Measurements from ENCODE around the gene HEMK1. TPM values are rescaled to one million over a fixed set of nuclear protein-coding genes. Genes with fewer than 3 reads are reported as not detected.

HEMK1 gene
- total and polyA plus RNA-seq, 4 donors = 11.0 to 21.3 (median 15.1) TPM

- ATAC-seq (ENCODE audit: low FRiP score) (no peak), DNase-seq (no peak)
- Histone ChIP-seq H3K4me3 (ENCODE audit: low read length in 2 of 2) (no peak overlapping the region), H3K27ac (ENCODE audit: low read depth in 1 of 2, low read length in 2 of 2) (no peak overlapping the region), H3K36me3 (ENCODE audit: control insufficient read depth in 1 of 2, insufficient read depth in 2 of 2, low read length in 1 of 2) (no peaks in the 10 kb centered on the region), H3K4me1 (ENCODE audit: control insufficient read depth in 1 of 2, insufficient read depth in 2 of 2, low read length in 2 of 2) (no peaks in the 10 kb centered on the region), H3K27me3 (ENCODE audit: control insufficient read depth in 1 of 2, insufficient read depth in 2 of 2, low read length in 1 of 2) (no peaks in the 10 kb centered on the region), H3K9me3 (ENCODE audit: control insufficient read depth, low read length) (no peaks in the 10 kb centered on the region)
- intact Hi-C loops (cut with DNase I) = no loop called here
- 64 to 69% methylated on average over 7 of the region's 7 CpGs for WGBS, 2 donors
Observed at GRCh38 chr3:50551681-50552435, 17.5 kb upstream of the HEMK1 start.

- DNase-seq (no peak), ATAC-seq (ENCODE audit: low FRiP score) (no peak)
- no peaks in the 10 kb centered on the region for H3K4me1 ChIP-seq (ENCODE audit: control insufficient read depth in 1 of 2, insufficient read depth in 2 of 2, low read length in 2 of 2)
- H3K27ac ChIP-seq (ENCODE audit: low read depth in 1 of 2, low read length in 2 of 2) = no peak overlapping the region
- H3K9me3 ChIP-seq (ENCODE audit: control insufficient read depth, low read length) = no peaks in the 10 kb centered on the region
- no peak overlapping the region for H3K4me3 ChIP-seq (ENCODE audit: low read length in 2 of 2)
- no peaks in the 10 kb centered on the region for H3K36me3 ChIP-seq (ENCODE audit: control insufficient read depth in 1 of 2, insufficient read depth in 2 of 2, low read length in 1 of 2)
- intact Hi-C loops (cut with DNase I) = no loop called here
- no peaks in the 10 kb centered on the region for H3K27me3 ChIP-seq (ENCODE audit: control insufficient read depth in 1 of 2, insufficient read depth in 2 of 2, low read length in 1 of 2)
- WGBS, 2 donors = 81 to 88% methylated on average over 9 of the region's 9 CpGs
Observed at GRCh38 chr3:50552598-50552997, 16.7 kb upstream of the HEMK1 start.

- Histone ChIP-seq H3K9me3 (ENCODE audit: control insufficient read depth, low read length) (no peaks in the 10 kb centered on the region), H3K27me3 (ENCODE audit: control insufficient read depth in 1 of 2, insufficient read depth in 2 of 2, low read length in 1 of 2) (no peaks in the 10 kb centered on the region), H3K4me1 (ENCODE audit: control insufficient read depth in 1 of 2, insufficient read depth in 2 of 2, low read length in 2 of 2) (no peaks in the 10 kb centered on the region), H3K36me3 (ENCODE audit: control insufficient read depth in 1 of 2, insufficient read depth in 2 of 2, low read length in 1 of 2) (no peaks in the 10 kb centered on the region), H3K4me3 (ENCODE audit: low read length in 2 of 2) (no peak overlapping the region), H3K27ac (ENCODE audit: low read depth in 1 of 2, low read length in 2 of 2) (no peak overlapping the region)
- DNase-seq = no peak
- WGBS, 2 donors = 77 to 83% methylated on average over 5 of the region's 5 CpGs
- no peak for ATAC-seq (ENCODE audit: low FRiP score)
- intact Hi-C loops (cut with DNase I) = no loop called here
Observed at GRCh38 chr3:50554553-50554952, 14.8 kb upstream of the HEMK1 start.

- ATAC-seq (ENCODE audit: low FRiP score) = no peak
- WGBS, 2 donors = 66 to 67% methylated on average over 8 of the region's 8 CpGs
- intact Hi-C loops (cut with DNase I) = no loop called here
Observed at GRCh38 chr3:50557106-50557505, 12.2 kb upstream of the HEMK1 start.

GRCh38 chr3:50557915-50558314 lies 11.4 kb upstream of the HEMK1 start:
- Histone ChIP-seq H3K27me3 (ENCODE audit: control insufficient read depth in 1 of 2, insufficient read depth in 2 of 2, low read length in 1 of 2) (no peaks in the 10 kb centered on the region), H3K4me1 (ENCODE audit: control insufficient read depth in 1 of 2, insufficient read depth in 2 of 2, low read length in 2 of 2) (no peaks in the 10 kb centered on the region), H3K36me3 (ENCODE audit: control insufficient read depth in 1 of 2, insufficient read depth in 2 of 2, low read length in 1 of 2) (no peaks in the 10 kb centered on the region), H3K27ac (ENCODE audit: low read depth in 1 of 2, low read length in 2 of 2) (no peak overlapping the region), H3K9me3 (ENCODE audit: control insufficient read depth, low read length) (no peaks in the 10 kb centered on the region), H3K4me3 (ENCODE audit: low read length in 2 of 2) (no peak overlapping the region)
- 42 to 46% methylated on average over 7 of the region's 7 CpGs for WGBS, 2 donors
- DNase-seq (no peak), ATAC-seq (ENCODE audit: low FRiP score) (no peak)
- intact Hi-C loops (cut with DNase I) = no loop called here

More at GRCh38 chr3:50557106-50557505, 12.2 kb upstream of the HEMK1 start:
- Histone ChIP-seq H3K4me3 (ENCODE audit: low read length in 2 of 2) (no peak overlapping the region), H3K9me3 (ENCODE audit: control insufficient read depth, low read length) (no peaks in the 10 kb centered on the region), H3K4me1 (ENCODE audit: control insufficient read depth in 1 of 2, insufficient read depth in 2 of 2, low read length in 2 of 2) (no peaks in the 10 kb centered on the region), H3K27ac (ENCODE audit: low read depth in 1 of 2, low read length in 2 of 2) (no peak overlapping the region), H3K27me3 (ENCODE audit: control insufficient read depth in 1 of 2, insufficient read depth in 2 of 2, low read length in 1 of 2) (no peaks in the 10 kb centered on the region), H3K36me3 (ENCODE audit: control insufficient read depth in 1 of 2, insufficient read depth in 2 of 2, low read length in 1 of 2) (no peaks in the 10 kb centered on the region)
- DNase-seq = no peak

- Histone ChIP-seq H3K4me1 (ENCODE audit: control insufficient read depth in 1 of 2, insufficient read depth in 2 of 2, low read length in 2 of 2) (no peaks in the 10 kb centered on the region), H3K27me3 (ENCODE audit: control insufficient read depth in 1 of 2, insufficient read depth in 2 of 2, low read length in 1 of 2) (no peaks in the 10 kb centered on the region), H3K9me3 (ENCODE audit: control insufficient read depth, low read length) (no peaks in the 10 kb centered on the region), H3K4me3 (ENCODE audit: low read length in 2 of 2) (no peak overlapping the region), H3K27ac (ENCODE audit: low read depth in 1 of 2, low read length in 2 of 2) (no peak overlapping the region), H3K36me3 (ENCODE audit: control insufficient read depth in 1 of 2, insufficient read depth in 2 of 2, low read length in 1 of 2) (no peaks in the 10 kb centered on the region)
- intact Hi-C loops (cut with DNase I) = no loop called here
- DNase-seq (no peak), ATAC-seq (ENCODE audit: low FRiP score) (no peak)
Observed at GRCh38 chr3:50559702-50560101, 9.6 kb upstream of the HEMK1 start.

- 80 to 91% methylated on average over 2 of the region's 2 CpGs for WGBS, 2 donors
- DNase-seq (no peak), ATAC-seq (ENCODE audit: low FRiP score) (no peak)
- Histone ChIP-seq H3K4me3 (ENCODE audit: low read length in 2 of 2) (no peak overlapping the region), H3K4me1 (ENCODE audit: control insufficient read depth in 1 of 2, insufficient read depth in 2 of 2, low read length in 2 of 2) (no peaks in the 10 kb centered on the region), H3K9me3 (ENCODE audit: control insufficient read depth, low read length) (no peaks in the 10 kb centered on the region), H3K36me3 (ENCODE audit: control insufficient read depth in 1 of 2, insufficient read depth in 2 of 2, low read length in 1 of 2) (no peaks in the 10 kb centered on the region), H3K27ac (ENCODE audit: low read depth in 1 of 2, low read length in 2 of 2) (no peak overlapping the region), H3K27me3 (ENCODE audit: control insufficient read depth in 1 of 2, insufficient read depth in 2 of 2, low read length in 1 of 2) (no peaks in the 10 kb centered on the region)
- intact Hi-C loops (cut with DNase I) = no loop called here
Observed at GRCh38 chr3:50562861-50563260, 6.5 kb upstream of the HEMK1 start.

- Histone ChIP-seq H3K27ac (ENCODE audit: low read depth in 1 of 2, low read length in 2 of 2) (no peak overlapping the region), H3K27me3 (ENCODE audit: control insufficient read depth in 1 of 2, insufficient read depth in 2 of 2, low read length in 1 of 2) (no peaks in the 10 kb centered on the region), H3K36me3 (ENCODE audit: control insufficient read depth in 1 of 2, insufficient read depth in 2 of 2, low read length in 1 of 2) (no peaks in the 10 kb centered on the region), H3K4me1 (ENCODE audit: control insufficient read depth in 1 of 2, insufficient read depth in 2 of 2, low read length in 2 of 2) (no peaks in the 10 kb centered on the region), H3K4me3 (ENCODE audit: low read length in 2 of 2) (no peak overlapping the region), H3K9me3 (ENCODE audit: control insufficient read depth, low read length) (no peaks in the 10 kb centered on the region)
- no peak for ATAC-seq (ENCODE audit: low FRiP score)
- no peak for DNase-seq
- 71 to 72% methylated on average over 2 of the region's 2 CpGs for WGBS, 2 donors
- intact Hi-C loops (cut with DNase I) = no loop called here
Observed at GRCh38 chr3:50563867-50564266, 5.5 kb upstream of the HEMK1 start.

GRCh38 chr3:50564321-50564720 lies 5.0 kb upstream of the HEMK1 start:
- Histone ChIP-seq H3K9me3 (ENCODE audit: control insufficient read depth, low read length) (no peaks in the 10 kb centered on the region), H3K4me1 (ENCODE audit: control insufficient read depth in 1 of 2, insufficient read depth in 2 of 2, low read length in 2 of 2) (no peaks in the 10 kb centered on the region), H3K4me3 (ENCODE audit: low read length in 2 of 2) (no peak overlapping the region), H3K27me3 (ENCODE audit: control insufficient read depth in 1 of 2, insufficient read depth in 2 of 2, low read length in 1 of 2) (no peaks in the 10 kb centered on the region), H3K27ac (ENCODE audit: low read depth in 1 of 2, low read length in 2 of 2) (no peak overlapping the region), H3K36me3 (ENCODE audit: control insufficient read depth in 1 of 2, insufficient read depth in 2 of 2, low read length in 1 of 2) (no peaks in the 10 kb centered on the region)
- ATAC-seq (ENCODE audit: low FRiP score) (no peak), DNase-seq (no peak)
- intact Hi-C loops (cut with DNase I) = no loop called here
- WGBS, 2 donors = 75 to 89% methylated on average over 1 of the region's 1 CpG

Measured in aorta (tissue), 5 donors.